Measurements from ENCODE around the gene TUBA1C.
A peak's percentile ranks its signal among the peaks of the same experiment; 100 is the strongest.
"Not testable (repeated sequence)": the region's sequence is repeated elsewhere in the genome, so short reads cannot be mapped to it uniquely, and the experiment has no call there.

The TUBA1C gene

GRCh38 chr12:49255857-49256637 is 8.8 kb upstream of the TUBA1C start:
- no peak for DNase-seq

- not testable (repeated sequence) for DNase-seq
These were observed 7.2 kb upstream of the TUBA1C start for GRCh38 chr12:49257508-49258184.

- no peak for DNase-seq
These were observed 5.4 kb upstream of the TUBA1C start for GRCh38 chr12:49259452-49259851.

GRCh38 chr12:49260166-49260565 is 4.7 kb upstream of the TUBA1C start:
- DNase-seq, result no peak

- no peak for DNase-seq
These were observed 4.1 kb upstream of the TUBA1C start for GRCh38 chr12:49260571-49261363.

GRCh38 chr12:49261721-49262120 is 3.2 kb upstream of the TUBA1C start:
- no peak for DNase-seq

DNA sequence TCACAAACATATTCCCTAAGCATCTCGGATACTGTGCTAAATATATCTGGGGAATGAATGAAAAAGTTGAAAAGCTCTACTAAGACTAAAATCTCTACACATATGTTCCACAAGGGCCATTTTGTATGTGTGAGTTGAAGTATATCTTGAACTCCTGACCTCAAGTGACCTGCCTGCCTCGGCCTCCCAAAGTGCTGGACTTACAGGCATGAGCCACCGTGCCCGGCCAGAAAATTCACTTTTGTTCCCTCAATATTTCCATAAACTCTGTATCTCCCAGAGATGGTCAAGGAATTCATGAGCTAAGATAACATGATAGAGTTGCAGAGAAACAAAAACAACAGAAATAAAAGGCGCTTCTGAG is 1.5 kb upstream of the TUBA1C start:
- no peak for DNase-seq

GRCh38 chr12:49264466-49264872 is 413 bp upstream of the TUBA1C start:
- DNase-seq, result peak in 4 of 5 donors; percentile 22 to 44 (median 26)

DNA sequence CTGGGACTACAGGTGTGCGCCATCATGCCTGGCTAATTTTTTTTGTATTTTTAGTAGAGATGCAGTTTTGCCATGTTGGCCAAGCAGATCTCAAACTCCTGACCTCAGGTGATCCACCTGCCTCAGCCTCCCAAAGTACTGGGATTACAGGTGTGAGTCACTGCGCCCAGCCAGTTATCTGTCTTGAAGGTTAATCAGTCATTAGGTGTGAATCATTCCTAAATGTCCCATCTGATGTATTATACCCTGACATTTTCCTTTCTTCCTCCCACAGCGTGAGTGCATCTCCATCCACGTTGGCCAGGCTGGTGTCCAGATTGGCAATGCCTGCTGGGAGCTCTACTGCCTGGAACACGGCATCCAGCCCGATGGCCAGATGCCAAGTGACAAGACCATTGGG is 4.3 kb downstream of the TUBA1C start:
- not testable (repeated sequence) for DNase-seq

- DNase-seq, result no peak
These were observed 8.2 kb downstream of the TUBA1C start for GRCh38 chr12:49272790-49273725.

- DNase-seq, result no peak
These were observed 9.0 kb downstream of the TUBA1C start for GRCh38 chr12:49273726-49274395.

DNA sequence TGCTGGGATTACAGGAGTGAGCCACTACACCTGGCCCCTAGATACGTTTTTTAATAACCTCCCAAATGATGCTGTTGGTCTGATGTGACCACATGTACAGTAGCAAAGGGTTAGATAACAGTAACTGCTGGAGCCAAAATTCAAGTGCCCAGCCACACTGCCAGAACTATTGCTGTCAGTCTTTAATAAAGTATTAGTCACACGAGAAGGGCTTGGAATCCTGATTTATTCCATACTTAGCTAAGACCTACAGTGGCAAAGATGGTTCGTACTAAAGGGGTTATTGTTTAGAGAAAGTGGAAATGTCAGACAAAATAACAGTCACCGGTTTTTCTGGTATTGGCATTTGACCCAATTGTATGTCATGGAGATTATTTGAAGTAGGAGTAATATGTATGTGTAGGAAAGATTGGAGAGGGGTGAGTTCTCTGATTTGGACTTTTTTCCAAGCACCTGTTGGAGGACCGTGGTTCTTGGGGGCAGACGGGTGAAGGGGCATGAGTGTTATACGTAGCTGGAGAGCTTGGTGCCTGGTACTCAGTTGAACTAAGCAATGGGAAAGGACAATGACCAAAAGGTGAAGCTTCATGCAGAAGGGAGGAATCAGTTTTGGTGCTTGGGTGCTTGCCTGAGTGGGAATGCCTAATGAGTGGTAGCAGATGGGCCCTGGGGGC is 9.7 kb downstream of the TUBA1C start:
- no peak for DNase-seq

DNA sequence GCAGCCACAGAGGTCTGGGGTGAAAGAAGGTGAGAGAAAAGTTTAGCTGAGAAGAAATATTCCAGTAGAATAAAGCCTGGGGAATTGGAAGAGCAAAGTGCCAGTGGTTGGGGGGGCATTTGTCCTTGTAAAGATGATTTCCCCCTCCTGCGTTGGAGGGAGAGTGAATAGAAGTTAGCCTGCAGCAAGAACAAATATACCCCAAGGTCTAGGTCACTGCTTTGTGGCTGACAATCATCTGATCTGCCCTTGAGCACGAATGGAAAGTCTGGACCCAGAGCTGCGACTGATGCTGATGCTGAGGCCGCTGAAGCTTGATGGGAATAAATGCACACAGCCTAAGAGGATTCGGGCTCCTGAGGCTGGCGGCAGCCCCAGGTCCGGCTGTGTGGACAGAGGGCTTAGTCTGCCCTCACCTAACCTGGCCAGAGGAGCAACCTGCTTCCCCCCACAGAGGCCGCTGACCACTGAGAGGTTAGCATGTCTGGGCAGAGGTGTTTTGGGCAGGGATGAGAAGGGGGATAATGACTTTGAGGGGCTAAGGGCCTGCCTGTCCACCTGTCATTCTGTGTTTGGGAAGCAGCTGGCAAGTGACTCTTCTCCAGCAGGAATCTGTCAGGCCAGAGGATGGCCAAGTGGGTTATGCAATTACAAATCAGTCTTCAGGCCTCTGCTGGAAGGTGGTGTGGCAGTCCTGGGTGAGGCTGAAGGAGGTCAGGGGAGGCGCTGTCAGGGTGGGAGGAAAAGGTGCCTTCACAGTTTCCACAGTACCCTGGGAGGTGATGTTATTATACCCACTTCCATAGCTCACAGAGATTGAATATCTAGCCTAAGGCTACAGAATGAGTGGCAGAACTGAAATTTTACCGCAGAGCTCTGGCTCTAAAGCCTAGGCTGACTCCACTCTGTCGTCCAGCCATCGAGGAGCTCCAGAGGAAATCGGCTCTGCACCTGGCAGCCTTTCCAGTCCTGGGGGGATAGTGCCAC is 11.7 kb downstream of the TUBA1C start:
- DNase-seq, result no peak

DNA sequence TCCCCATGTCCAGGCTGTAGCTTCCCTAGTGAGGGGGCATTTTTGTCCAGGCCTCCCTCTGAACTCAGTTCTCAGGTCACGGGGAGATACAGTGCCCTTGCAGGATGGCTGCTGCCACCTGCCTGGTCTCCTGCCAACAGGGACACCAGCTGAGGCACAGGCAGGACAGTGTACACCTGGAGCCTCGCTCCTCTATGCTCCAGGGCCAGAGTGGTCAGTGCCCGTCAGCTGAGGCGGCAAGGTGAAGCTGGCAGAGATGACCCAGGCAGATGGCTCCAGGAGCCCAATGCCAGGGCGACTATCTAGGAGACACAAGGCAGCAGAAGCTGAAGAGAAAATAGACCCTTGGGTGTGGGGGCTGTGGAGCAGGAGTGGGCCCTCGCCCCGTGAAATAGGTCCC is 12.6 kb downstream of the TUBA1C start:
- DNase-seq, result no peak

- no peak for DNase-seq
These were observed 14.9 kb downstream of the TUBA1C start for GRCh38 chr12:49279706-49280159.

DNA sequence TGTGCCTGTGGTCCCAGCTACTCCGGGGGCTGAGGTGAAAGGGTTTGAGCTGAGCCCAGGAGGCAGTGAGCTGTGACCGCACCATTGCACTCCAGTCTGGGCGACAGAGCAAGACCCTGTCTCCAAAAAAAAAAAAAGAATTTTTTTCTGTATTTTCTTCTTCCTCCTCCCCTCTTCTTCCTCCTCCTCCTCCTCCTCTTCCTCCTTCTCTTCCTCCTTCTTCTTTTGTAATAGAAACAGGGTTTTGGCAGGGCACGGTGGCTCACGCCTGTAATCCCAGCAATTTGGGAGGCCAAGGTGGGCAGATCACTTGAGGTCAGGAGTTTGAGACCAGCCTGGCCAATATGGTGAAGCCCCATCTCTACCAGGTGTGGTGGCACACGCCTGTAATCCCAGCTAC is 15.7 kb downstream of the TUBA1C start:
- DNase-seq, result not testable (repeated sequence)

DNA sequence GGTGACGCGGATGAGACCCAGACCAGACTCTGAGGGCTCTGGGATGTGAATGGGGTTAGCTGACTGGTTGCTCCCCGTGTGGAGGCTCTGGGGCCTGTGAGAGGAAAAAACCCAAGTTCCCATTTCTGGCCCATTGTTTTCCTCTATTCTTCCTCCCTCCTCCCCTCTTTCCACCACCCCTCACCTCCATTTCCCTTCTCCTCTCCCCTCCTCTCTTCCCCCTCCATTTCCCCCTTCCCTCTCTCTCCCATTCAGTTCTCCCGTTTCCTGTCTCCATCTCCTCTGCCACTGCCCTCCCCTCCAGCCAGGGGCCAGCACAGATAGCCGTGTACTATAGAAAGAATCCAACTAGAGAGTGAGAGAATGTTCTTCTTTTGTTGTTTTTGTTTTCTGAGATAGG is 17.4 kb downstream of the TUBA1C start:
- DNase-seq, result no peak

DNA sequence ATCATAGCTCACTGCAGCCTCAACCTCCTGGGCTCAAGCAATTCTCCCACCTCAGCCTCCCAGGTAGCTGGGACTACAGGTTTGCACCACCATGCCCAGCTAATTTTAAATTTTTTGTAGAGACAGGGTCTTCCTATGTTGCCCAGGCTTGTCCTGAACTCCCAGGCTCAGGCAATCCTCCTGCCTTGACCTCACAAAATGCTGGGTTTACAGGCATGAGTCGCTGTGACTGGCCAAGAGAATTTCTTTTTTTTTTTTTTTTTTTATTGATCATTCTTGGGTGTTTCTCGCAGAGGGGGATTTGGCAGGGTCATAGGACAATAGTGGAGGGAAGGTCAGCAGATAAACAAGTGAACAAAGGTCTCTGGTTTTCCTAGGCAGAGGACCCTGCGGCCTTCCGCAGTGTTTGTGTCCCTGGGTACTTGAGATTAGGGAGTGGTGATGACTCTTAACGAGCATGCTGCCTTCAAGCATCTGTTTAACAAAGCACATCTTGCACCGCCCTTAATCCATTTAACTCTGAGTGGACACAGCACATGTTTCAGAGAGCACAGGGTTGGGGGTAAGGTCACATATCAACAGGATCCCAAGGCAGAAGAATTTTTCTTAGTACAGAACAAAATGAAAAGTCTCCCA is 18.0 kb downstream of the TUBA1C start:
- not testable (repeated sequence) for DNase-seq
